GM18519 (cell line): ENCODE results near the gene CDH24.
A peak's percentile ranks its signal among the peaks of the same experiment; 100 is the strongest.
"Not testable (repeated sequence)": the region's sequence is repeated elsewhere in the genome, so short reads cannot be mapped to it uniquely, and the experiment has no call there.

Experiments used
- ATAC-seq: cut with Tn5 transposase; IDR thresholded peaks from one replicate; pipeline ENCODE4 v1.9.1; 2021; ENCODE audit warnings: mild to moderate bottlenecking, moderate library complexity; ENCODE audit not compliant: unreplicated experiment, low FRiP score

Gene CDH24

DNA sequence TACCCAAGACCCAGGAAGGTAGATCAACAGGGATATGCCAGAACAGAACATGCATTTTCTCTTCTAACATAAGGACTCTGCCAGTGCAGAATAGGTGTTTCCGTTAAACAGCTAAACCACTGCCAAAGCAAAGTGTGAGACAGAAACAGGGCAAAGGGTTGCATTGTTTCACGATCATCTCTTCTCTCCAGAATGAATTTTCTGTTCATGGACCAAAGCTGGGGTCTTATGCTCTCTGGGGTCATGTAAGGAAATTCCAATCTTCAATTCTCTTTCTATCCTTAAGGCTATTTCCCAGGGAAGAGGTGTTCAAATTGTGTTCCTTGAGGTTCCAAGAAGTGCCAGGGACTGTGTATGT, 33.5 kb downstream of the CDH24 start:
- ATAC-seq: no peak

DNA sequence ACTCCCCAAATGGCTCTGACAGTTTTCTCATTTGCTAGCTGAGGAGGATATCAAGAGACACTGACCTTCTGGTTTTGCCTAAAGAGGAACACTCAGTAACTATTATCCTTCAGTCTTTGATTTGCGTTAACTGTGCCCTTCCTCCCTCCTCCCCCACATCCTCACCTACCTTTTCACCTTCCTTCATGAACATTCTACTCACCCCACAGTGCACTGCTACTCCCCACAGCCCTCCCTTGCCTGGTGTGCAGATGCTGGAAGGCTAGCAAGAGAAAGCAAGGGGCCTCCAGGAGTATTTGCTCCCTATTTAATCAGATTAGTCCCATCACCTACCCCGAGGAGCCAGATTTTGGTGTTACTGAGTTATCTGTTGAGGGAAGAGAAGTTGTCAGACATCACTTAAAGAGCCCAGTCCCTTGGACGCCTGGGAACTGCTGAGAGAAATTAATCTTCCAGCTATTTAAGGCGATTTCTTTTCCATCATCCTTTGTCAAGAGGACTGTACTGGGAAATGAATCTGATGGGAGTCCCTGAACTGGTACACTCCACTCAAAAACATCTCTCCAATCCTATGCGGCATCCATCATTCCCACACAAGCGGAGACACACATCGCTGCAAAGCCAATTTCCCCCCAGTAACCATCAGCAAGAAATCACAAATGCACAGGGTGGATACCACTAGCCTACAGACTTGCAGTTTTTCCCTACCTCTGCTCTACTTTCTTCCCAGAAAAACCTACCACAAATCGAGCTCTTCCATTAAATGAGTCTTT, 34.1 kb downstream of the CDH24 start:
- ATAC-seq: no peak

DNA sequence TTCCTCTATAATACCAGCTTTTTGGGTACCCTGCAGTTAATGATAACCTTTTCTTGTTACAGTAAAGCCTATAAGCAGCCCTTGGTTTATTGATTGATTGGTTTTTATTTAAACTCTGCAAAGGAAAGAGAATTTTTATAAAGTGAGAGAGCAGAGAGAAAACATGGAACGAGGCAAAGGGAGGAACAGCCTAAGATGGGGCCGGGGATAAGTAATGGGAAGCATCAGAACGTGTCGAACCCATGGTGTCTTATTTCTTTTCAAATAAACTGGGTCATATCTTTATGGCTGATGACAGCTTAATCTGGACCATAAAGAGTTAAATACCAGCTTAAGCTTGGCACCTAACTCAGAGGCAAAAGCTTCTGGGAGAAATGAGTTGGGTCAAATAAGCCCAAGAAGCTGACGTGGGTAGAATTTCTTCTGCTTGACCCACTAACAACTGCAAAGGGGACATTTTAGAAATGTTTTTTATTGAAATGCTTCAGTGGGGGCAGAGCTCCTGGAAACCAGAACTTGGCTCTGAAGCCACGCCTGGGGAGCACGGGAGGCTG, 35.4 kb downstream of the CDH24 start:
- ATAC-seq: no peak

DNA sequence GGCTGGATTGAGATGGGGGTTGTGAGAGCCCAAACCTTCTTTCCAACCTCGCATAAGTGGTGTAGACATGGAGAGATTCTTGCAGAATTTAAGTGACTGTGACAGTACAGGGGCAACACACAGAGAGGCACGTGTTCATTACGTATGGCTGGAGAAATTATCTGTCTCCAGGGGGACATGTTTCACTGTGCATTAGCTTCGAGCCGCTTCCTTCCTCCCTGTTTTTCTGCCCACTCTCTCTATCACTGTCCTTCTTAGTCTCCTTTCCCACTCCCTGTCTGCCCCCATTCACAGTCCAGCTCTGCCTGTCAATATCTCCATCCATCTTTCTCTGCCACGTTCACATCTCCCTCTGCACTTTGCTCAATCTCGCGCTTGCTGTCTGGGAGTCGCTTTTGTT, 35.9 kb downstream of the CDH24 start:
- no peak for ATAC-seq

DNA sequence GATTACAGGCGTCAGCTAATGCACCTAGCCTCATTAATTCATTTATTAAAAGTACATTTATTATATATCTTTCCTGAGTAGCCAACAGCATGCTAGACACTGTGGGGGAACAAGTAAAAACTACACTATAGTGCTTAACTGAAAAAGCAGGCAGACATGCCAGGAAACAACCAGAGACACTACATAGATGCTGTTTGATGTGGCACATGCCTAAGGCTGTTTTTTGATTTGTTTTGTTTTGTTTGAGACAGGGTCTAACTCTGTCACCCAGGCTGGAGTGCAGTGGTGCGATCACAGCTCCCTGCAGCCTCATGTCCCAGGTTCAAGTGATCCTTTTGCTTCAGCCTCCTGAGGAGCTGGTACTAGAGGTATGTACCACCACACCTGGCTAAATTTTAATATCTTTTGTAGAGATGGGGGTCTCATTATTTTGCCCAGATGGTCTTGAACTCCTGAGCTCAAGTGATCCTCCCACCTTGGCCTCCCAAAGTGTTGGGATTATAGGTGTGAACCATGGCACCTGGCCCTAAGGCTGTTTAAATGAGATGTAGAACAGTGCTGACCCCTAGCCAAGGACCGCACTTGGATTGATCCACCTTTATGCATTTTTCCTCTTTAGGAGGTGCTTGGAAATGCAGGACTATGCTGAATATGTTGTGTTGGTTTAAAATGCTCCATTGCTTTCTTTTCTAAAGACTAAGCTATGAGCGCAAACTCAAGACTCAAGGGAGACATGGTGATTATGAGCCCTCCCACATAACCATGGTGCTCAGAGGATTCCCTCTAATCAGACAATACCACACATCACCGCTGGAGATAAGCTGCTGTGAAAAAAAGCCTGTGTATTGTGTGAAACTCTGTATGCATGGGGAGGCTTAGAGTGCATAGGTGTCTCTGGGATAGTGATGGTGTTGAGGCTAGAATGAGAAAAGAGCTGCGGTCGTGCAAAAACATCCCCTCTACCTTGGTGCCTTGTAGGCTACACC, 36.9 kb downstream of the CDH24 start:
- ATAC-seq: no peak

DNA sequence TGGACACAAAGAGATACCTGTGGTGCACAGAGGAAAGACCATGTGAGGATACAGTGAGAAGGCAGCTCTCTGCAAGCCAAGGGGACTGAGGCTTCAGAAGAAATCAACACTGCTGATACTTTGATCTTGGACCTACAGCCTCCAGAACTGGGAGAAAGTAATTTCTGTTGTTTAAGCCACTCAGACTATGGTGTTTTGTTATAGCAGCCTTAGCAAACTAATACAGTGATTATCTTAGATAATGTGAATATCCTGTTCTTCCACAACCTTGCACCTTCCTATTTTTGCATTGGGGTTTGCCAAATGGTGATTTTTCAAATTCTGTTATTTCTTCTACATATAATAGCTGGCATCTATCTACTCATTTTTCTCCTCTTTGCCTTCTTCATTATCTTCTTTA, 39.2 kb downstream of the CDH24 start:
- ATAC-seq: no peak

DNA sequence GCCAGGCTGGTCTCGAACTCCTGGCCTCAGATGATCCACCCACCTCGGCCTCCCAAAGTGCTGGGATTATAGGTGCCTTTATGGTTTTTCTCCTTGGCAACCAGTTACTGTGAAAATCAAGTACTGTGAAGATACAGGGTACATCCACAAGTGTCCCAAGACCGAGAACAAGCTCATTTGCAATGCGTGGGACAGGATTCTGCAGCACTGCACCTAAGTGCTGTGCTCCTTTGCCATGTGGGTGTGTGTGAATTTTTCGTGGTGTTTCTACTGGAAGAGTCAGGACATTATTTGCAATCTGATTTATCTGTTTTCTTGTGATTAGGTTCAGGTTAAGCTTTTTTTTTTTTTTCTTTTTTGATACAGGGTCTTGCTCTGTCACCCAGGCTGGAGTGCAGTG, 40.2 kb downstream of the CDH24 start:
- no peak for ATAC-seq

DNA sequence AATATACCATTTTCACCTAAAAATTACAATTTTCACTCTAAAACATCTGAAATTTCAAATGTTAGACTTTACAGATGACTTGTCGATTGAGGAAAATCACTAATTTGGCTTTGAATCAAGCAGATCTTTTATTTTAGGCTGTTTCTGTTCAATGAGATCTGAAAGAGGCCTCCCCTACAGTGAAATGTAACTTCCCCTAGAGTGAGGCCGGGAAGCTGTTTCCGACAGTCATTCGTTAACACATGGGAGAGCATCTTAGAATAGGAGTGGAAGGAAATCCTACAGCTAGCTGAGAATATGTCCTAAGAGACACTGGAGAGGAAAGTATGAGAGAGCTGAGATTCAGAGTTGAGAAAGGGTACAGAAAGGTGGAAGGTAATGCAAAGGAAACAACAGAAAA, 41.7 kb downstream of the CDH24 start:
- ATAC-seq: no peak

DNA sequence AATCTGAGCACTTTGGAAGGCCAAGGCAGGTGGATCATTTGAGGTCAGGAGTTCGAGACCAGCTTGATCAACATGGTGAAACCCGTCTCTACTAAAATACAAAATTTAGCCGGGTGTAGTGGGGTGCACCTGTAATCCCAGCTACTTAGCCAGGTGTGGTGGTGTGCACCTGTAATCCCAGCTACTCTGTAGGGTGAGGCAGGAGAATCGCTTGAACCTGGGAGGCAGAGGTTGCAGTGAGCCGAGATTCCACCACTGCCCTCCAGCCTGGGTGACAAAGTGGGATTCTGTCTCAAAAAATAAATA, 43.6 kb downstream of the CDH24 start:
- not testable (repeated sequence) for ATAC-seq

DNA sequence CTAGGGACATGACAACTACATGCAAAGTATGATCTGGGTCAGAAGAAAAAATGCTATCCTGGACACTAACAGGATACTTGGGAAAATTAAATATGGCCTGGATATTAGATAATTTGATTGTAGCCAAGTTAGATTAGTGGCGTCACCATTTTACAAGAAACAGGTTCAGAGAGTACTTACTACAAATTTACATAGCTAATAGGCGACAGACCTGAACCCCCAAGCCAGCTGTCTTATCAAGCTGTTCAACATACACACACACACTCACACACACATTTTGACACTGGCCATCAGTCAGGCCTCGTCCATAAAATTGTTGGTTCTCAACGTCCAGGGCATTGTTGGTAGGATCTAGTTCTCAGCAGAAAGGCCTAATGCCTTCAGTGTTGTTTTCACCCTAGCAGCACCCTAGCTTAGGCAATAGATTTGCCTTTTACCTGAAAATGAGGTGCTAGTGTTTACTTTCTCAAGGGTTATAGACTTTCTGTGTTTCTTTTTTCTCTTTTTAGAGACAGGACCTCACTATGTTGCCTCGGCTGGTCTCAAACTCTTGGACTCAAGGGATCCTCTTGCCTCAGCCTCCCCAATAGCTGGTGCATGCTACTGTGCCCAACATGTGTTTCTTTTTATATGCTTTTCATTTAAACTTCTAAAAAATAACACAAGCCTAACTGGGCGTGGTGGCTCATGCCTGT, 44.1 kb downstream of the CDH24 start:
- ATAC-seq: no peak

DNA sequence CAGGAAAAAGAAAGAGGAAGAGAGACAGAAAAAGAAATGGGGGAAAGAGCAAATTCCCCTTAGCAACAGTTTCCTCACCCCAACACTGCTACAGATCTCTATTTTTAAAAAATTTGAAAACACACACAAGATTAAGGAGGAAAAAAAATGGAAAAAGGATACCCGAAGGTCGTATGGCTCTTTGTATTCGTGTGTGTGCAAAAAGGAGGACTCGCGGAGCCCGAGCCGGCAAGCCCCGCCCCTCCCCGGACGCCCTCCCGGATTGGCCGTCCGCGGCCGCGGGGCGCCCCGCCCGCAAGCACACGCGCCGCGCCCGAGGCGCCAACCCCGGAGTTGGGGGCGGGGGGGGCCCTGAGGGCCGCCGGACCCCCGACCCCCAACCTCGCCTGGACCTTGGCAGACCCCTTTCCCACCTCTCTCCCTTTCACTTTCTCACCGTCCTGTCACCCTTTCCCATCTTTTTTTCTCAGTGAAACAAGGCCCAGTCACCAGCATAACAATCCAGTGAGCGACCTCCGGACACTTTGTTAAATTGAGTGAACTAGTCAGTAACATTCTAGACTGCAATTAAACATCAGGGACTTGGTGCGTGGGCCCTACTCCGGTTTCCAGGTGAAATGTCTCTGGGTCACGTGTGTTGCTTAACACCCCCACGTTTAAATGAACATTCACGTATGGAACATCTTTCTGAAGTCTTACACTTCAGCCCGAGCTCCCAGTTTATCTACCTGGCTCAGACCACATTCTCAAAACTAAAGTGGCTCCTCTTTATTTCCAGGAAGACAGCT, 47.2 kb downstream of the CDH24 start, which contains the start of gene C14orf93:
C14orf93 (minus strand) TSS at position 205 of the 788 bp plus-strand sequence. CDS start 11,120 bp downstream, outside the sequence.
- ATAC-seq: no peak

DNA sequence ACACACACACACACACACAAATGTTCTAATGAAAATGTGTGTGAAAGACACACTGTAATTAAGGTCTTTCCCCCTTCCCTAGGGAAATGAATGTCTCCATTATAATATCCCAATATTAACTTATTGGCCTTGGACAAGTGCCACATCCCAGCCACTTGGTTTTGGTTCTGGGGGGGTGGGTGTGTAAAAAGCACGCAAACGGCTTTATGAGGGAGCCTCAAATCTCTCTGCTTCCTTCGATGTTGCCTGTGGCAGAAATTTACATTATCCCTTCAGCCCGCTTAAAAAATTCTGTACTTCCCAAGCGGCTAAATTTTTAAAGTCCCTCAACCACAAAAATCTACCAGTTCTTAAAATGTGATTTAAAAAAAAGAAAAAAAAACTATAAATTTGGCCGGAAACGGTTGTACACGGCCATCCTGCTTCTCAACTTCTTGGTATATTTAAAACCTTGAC, 47.8 kb downstream of the CDH24 start:
- no peak for ATAC-seq

DNA sequence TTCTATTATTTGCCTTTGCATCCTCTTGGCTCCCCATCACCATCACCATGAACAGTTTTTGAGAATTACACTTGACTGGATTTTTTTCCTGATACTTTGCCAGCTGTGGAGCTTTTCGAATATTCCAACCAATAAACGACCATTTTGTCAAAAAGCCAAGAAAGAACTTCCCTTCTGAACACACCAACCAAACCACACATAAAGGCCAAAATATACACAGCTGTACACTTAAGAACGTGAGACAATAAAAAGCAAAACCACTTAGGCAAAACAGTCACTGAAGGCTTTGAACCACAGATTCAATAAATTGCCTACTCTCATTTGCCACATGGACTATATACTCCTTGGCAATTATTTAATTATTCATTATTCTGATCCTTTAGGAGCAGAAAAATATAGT, 48.5 kb downstream of the CDH24 start:
- no peak for ATAC-seq

DNA sequence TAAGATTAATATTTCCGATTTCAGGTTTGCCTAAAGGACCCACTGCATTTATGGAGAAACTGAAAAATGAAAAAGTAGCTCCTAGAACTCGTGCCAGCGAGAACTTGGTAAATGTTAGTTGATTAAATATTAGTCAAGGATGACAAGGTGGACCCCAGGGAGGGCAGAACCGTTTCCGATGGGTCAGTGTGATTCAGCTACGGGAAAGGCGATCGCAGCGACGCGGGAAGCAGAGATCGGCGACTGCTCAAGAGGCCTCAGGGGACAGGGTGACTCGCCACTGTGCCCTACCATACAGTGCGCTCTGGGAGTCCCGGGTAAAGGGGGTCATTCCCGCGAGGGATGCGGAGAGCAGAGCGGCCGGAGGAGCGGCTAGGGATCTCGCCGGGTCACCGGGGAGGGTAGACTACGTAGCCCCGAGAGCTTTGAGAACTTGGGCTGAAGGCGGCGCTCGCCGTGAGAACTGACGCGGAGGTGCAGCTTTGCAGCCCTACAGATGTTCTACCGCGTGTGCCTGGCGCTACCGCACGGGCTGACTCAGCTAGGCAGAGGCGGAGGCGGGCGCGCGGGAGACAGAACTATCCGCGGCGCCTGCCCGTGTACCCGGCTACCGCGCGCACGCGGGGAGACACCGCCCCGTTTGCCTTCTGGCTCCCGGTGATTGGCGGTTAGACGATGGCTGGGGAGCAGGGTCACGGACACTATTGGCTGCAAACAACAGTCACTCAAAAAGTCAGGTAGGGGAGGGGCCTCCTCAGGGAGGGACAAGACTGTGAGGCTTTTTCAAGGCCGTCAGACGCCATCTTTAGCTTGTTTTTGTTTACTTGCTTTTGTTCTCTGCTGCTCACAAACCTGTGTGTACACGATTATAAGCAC, 50.5 kb downstream of the CDH24 start:
- peak; percentile 79 for ATAC-seq

DNA sequence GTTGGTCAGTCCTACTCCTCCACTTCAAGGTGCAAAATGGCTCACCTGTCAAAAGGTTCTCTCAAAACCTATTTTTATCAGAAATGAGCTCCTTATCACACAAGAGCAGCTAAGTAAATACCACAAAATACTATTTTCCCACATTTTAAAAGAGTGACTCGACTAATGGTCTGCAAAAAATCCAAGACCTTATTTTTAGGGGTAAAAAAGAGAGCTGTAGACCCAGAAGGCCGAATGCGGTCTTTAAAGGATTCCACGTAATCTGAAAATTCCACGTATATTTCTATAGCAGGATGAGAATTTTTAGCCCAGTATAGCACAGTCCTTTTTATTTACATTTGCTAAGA, 51.2 kb downstream of the CDH24 start:
- no peak for ATAC-seq

DNA sequence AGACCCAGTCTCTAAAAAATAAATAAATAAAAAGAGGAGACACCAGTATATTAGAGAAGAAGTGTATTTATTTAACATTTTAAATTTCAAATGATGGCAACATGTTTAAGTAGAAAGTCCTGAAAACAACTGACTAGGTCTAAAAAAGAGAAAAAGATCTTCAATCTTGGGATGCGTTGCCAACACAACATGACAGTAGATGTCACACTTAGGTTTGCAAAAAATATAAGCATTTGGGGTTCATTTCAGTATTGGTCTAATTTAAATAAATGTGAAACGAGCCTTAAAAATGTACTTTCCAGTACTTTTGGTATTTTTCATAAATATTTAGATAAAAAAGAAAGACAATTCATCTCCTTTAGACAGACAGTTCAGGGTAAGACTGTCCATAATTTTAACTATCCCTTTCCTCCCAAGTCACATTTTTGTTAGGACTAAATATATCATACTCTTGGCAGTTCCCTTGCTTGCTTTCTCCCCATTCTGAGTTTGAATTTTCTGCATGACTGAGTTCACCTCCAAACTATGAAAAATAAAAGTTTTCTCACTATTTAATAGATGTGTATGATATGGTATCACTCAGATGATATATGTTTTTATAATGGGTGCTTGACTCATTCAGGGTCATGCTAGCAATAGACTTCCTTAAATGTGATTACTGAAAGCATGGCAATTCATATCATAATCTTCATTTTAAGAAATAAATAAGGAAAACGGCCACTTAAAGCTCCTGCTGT, 51.7 kb downstream of the CDH24 start:
- no peak for ATAC-seq

DNA sequence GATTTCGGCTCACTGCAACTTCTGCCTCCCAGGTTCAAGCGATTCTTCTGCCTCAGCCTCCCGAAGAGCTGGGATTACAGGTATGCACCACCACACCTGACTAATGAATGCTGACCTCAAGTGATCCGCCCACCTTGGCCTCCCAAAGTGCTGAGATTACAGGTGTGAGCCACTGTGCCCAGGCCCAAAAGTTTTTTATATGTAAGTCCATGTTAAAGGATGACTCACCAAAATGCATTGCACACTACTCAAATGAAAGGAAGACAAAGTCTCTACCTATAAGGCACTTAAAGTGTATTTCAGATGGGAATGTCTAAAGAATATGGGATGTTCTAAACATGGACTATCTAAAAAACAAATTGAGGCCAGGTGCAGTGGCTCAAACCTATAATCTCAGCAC, 53.0 kb downstream of the CDH24 start:
- ATAC-seq: not testable (repeated sequence)

DNA sequence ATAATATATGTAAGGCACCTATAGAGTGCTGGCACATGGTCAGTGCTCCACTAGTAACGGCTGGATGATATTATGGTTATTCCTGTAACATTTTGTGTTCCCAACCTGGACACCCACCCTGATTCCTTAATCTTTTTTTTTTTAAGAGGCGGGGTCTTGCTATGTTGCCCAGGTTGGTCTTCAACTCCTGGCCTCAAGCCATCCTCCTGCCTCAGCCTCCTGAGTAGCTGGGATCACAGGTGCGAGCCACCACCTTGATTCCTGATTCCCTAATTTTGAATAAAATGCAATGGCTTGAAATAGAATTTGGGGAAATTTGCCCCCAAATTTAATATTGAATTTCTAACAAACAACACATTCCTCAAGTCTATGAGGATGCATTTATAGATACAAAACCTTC, 54.7 kb downstream of the CDH24 start:
- no peak for ATAC-seq
